GM18909 (cell line): Measurements from ENCODE around the gene DOK3.
"Not testable (repeated sequence)": the region's sequence is repeated elsewhere in the genome, so short reads cannot be mapped to it uniquely, and the experiment has no call there.

Experiments used
- ATAC-seq: cut with Tn5 transposase; IDR thresholded peaks from one replicate; pipeline ENCODE4 v1.9.1; 2021; ENCODE audit warnings: mild to moderate bottlenecking; ENCODE audit not compliant: unreplicated experiment, poor library complexity

DOK3 gene

DNA sequence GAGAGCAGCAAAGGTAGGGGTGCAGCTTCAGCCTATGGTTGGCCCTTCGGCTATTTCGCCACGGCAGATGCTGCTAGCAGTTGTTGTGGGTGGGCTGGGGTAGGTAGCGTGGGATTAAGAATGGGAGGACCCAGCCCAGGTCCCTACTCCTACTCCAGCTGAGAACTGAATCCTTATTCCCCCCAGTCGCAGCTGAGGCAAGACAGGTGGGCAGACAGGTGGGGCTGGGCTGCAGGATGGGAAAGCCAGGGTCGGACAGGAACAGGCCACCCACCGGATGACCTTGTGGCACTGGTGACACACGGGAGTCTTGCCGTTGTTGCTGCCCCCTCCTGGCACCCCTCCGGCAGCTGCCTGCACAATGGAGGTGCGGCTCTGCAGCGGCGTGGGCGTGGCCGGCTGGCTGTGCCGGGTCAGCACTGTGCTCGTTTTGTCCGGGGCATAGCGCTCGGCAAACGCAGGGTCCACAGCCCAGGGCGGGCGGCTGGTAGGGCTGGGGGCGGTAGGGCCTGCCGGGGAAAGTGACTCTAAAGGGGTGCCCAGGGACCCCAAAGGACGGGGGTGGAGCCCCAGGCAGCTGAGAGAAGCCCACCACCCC is 20.4 kb downstream of the DOK3 start:
- no peak for ATAC-seq

DNA sequence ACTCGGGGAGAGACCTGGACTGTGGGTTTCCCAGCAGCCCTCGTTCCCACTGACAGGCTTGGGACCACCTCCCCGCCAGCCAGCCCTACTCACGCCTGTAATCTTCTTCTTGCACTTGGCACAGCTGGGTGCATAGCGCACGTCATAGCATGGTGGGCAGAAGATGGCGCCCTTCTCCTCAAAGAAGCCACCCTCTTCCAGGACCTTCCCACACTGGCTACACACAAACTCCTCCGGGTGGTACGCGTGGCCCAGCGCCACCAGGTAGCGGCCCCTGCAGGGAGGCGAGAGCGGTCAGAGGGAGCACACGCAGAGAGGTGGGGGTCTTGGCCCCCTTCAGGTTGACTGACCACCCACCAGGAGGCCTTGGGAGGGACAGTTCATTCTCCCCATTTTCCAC is 21.7 kb downstream of the DOK3 start:
- no peak for ATAC-seq

DNA sequence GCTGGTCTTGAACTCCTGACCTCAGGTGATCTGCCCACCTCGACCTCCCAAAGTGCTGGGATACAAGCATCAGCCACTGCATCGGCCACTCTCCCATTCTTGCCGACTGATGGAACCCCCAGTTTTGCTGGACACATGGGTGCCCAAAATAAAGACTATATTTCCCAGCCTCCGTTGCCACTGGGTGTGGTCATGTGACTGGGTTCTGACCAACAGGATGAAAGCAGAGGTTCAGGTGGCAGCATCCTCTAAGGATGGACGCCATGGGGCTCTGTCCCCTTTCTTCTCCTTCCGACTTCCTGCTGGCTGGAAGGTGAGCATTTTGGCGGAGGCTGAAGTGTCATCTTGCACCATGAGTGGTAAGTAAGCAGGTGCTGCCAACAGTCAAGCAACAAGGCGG is 22.5 kb downstream of the DOK3 start:
- no peak for ATAC-seq

DNA sequence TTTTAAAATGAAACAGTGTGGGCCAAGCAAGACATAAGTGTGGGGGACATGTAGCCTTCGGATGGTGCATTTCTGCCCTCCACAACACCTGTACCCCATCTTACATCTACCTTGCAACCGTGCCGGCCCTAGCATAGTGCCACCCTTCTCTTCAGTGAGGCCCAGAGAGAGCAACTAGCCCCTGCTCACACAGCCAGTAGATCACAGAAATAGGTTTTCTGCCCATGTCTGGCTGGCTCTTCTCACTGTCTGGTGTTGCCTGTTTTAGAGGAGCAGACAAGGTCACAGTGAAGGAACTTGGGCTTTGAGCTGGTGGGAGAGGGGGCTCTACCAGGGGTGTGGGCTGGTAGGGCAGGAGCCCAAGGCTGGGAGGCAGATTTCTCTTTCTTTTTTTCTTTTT is 23.4 kb downstream of the DOK3 start:
- no peak for ATAC-seq

DNA sequence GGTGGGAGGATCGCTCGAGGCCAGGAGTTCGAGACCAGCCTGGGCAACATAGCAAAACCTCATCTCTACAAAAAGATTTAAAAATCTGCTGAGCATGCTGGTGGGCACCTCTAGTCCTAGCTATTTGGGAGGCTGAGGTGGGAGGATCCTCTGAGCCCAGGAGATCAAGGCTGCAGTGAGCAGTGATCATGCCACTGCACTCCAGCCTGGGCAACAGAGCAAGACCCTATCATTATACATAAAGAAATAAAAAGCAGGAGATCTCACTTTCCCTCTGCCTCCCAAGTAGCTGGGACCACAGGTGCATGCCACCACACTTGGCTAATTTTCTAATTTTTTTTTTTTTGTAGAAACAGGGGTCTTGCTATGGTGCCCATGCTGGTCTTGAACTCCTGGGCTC is 23.9 kb downstream of the DOK3 start:
- ATAC-seq, result not testable (repeated sequence)

DNA sequence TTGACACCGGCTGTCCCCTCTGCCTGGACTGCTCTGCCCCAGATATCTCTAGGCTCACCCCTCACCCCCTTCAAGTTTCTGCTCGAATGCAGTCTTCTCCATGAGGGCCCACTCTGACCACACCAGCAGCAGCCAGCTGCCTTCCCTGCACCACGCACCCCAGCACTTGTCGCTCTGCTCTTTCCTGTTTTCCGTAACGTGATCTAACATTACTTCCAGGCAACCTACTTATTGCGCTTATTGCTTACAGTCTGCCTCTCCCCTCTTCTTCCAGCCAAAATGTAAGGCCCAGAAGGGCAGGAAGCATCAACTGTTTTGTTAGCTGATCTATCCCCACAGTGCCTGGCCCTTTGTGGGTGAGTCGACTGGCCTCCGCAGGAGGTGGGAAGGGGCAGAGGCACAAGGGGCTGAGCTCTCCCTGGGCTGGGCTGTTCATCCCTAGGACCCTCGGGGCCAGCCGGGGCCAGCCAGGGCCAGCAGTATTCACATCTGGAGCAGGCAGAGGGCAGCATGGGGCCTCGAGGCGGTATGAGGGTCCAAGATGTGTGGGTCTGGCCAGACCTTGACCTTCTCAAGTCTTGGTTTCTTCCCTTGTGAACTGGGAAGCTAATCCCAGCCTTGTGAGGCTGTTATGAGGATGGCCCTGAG is 24.6 kb downstream of the DOK3 start:
- no peak for ATAC-seq

DNA sequence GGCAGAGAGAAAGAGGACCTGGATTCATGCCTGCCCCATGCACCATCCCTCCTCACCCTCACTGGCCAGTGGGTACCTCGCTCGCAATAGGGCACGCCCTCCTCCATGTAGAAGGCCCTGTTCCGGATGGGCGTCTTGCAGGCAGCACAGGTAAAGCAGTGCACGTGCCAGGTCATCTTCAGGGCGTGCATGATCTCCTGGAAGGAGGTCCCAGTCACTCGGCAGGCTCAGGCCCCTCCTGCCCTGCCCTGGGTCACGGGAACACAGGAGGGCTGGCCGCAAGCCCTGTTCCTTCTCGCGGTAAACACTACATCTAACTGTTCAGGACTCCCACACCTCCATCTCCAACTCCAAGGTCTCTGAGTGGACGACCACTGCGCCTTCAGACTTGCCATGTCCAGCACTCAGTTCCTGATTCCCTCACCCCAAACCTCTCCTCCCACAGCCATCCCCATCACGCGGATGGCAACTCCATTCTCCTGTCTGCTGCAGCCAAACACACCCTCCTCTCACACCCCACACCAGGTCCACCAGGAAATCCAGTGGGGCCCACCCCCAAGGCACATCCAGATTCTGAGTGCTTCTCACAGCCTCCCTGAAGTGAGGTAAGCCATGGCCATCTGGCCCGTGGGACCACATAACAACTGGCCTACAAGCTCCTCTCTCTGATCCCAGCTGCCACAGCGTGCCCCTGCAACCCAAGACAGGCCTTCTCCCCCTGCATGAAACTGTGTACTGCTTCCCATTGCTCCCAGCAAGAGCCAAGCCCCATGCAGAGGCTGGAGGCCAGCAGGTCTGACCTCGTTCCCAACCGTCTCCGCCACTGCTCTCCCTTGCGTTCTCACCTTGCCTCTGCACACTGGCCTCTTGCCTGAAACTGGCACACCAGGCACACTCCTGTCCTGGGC is 25.4 kb downstream of the DOK3 start:
- no peak for ATAC-seq

DNA sequence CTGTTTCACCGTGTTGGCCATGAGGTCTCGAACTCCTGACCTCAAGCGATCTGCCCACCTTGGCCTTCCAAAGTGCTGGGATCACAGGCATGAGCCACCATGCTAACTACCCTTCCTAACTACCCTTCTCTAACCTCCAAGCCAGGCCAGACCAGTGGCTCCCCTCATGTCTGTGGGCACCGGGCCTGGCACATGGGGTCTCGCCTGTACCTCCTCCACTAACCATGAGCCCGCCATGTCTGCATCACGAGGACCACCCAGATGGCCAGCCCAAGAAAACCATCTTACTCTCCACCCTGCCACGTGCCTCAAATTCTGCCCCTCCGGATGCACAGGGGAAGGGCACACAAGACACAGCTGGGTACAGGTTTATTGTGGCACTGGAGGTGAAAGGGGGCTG is 26.6 kb downstream of the DOK3 start:
- no peak for ATAC-seq

DNA sequence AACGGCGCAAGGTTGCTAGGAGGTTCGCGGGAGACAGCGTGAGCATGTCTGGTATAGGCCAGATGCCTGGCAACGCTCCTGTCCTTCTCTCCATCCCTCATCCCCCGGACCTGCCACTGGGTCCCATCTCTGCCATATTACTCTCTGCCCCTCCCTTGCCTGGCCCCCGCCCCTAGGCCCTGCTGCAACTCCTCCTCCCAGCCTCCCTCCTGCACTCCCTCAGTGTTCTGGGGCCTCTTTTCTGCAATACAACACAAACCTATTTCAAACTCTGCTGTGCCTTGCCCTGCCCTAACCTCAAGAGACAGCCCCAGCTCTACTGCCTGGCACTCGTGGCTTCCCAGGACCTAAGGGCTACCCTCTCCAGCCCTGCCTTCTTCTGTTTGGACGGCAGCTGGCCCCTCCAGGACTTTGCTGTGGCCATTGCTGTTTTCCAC is 27.2 kb downstream of the DOK3 start:
- ATAC-seq, result no peak

DNA sequence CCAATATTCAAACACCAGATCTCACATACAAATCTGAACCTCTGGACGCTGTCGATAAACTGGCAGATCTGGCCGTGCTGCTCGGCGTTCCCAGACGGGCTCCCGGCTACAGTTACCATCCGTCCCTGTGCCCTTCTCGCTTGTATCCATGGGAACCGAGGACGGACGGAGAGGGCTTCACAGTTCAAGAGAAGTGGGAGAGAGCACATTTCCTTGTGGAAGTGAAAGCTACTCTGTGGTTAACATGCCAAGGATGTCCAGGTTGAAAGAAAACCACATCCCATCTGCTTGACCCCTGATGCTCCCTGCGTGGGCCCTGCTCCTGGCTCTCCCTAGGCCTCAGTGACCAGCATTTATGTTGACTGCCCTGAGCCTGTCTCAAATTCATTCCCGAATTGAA is 29.9 kb downstream of the DOK3 start:
- ATAC-seq, result no peak

DNA sequence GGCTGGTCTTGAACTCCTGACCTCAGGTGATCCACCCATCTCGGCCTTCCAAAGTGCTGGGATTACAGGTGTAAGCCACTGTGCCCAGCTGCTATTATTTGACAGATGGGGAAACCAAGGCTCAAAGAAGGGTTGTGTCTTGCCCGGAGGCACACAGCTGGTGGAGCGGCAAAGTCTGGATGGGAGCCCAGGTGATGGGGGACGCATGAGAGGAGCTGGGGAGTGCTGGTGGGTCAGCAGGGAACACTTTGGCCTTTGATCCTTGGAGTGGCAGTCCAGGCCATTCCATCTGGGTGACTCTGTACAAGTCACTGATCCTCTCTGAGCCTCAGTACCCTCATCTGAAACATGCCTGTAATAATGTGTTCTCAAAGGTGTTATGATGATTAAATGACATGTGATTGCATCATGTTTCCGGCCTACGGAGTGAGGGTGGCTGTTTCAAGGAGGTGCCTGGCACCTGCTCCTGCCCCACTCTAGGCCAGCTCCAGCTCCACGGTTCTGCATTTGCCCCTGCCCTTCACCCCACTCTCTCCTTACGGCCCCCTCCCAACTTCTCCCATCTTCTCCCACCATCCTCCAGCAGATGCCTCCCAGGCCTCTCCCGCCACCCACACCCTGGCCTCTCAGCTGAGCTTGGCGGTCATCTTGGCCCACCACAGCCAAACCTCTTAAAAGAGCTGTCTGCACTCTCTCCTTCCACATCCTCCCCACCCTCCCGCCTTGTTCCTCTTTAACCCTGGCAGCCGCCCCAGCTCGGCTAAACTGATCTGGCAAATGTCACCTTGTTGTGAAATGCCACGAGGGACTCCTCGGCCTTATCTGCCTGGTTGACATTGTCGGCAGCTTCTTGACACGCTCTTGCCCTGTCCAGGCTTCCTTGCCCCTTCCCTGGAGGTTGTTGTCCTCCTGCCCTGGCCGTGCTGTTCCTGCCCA is 30.6 kb downstream of the DOK3 start:
- ATAC-seq, result no peak

DNA sequence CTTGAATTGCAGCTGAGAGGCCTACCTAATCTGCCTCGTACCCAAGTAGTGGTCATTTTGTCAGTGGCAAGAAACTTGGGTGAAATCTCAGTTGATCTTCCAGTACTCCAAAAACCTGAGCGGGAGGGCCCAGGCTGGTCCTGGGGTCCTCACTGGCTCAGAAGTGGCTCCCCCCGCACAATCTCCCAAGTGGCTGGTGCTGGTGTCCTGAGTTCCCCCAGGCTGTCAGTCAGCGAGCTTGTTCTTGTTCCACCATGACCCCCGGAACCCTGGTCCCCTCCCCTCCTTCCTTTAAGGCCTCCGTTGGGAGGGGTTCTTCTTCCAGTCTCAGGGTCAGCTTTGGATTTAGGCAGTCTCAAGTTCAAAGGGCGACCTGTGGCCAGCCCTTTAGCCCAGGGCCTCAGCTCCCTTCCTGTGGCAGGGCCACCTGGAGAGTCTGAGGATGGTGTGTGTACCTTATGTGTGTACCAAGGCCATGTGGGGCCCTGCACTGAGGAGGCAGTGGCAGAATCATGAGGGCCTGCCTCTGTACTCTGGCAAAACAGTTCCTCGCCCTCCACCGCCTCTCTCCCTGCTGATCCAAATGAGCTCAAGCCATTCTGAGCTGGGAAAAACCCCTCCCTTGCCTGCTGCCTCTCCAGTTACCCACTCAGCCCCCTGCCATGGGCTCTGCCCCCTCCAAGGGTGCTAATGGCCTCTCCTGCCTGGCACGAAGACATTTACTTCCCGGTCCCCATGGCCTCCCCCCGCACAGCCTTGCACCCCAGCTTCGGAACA is 31.7 kb downstream of the DOK3 start:
- no peak for ATAC-seq

DNA sequence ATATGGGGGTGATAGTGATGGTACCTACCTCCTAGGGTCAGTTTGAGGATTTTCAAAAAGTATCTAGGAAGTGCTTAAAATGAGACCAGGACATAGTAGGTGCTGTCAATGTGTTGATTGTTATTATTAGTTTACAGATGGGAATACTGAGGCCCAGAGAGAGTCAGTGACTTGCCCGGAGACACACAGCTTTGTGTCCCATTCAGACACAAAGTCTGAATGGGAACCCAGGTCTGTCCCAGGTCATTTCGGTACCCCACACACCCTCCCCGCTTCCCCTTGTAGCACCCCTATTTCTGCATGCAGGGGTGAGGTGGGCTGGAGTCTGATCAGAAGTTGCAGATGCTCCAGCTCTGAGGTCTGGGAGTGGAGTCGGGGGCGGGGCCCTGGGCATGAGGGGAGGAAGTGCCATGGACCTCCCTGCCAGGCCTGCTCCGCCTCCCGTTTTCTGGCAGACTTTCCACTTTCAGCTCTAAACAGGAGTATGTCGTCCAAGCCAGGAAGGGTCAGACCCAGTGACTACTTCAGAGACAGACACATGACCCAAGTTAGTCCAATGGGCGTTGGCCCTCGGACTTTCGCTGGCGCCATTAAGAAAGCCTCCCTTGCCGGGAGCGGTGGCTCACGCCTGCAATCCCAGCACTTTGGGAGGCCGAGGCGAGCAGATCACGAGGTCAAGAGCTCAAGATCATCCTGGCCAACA is 32.9 kb downstream of the DOK3 start:
- no peak for ATAC-seq

DNA sequence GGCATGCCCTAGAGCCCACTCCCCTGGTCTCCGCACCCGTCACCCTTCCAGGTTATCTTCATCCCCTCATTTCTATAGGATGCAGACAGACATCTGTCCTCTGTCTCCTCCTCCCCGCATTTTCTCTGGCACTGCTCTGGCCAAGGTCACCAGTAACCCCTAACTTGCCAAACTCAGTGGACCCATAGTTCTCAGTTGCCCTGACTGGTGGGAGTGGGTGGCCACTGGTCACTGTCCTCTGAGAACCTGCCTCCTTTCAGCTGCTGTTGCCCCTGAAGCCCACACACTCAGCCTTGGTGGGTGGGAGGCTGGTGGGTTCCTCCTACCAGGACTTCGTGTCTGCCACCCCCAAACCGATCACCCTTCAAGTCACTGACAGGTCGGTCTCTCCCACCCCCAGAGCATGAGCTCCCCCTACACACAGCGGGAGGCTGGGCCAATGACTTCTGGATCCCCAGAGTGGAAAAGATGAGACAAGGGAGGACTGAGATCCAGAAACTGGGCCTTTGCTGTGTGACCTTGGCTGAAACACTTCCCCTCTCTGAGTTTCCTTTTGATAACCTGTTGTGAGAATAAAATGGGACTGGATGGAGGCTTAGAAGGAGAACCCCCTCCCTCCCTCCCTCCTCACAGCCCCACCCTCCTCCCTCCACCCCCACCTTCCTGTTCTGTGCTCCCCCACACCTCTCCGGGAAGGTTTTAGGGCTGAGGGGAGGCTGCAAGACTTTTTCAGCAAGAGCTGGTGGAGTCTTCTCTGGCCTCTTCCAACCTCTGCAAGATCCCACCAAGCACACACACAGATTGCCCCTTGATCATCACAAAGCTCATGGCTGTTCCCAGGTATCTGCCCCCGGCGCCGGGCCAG is 33.8 kb downstream of the DOK3 start:
- no peak for ATAC-seq

DNA sequence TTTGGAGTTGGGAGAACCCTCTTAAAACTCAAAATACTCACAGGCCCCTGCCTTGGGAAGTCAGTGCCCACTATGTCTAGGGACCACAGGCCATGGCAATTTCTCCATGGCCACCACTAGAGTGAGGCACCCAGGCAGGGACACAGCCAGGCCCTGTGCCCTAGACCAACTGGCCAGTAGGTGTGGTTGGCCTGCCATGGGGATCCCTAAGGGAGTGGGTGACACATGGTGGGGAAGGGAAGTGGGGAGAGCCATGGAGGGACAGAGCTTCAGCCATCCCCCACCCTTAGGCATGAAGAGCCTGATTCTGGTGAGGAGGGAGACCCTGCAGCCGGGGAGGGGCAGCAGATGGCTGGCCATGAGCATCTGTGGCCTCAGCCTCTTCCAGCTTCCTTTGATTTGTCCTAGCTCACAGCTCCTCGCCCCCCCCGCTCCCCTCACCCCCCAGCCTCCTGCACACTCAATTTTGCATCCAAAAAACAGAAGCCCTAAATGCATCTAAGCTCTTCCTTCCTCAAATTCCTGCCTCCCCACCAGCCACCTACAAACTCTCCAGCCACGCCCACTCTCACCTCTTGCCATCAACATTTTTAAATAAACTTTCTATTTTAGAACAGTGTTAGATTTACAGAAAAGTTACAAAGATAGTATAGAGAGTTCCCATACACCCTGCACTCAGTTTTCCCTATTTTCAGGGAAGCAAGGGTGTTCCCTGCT is 34.6 kb downstream of the DOK3 start:
- no peak for ATAC-seq

DNA sequence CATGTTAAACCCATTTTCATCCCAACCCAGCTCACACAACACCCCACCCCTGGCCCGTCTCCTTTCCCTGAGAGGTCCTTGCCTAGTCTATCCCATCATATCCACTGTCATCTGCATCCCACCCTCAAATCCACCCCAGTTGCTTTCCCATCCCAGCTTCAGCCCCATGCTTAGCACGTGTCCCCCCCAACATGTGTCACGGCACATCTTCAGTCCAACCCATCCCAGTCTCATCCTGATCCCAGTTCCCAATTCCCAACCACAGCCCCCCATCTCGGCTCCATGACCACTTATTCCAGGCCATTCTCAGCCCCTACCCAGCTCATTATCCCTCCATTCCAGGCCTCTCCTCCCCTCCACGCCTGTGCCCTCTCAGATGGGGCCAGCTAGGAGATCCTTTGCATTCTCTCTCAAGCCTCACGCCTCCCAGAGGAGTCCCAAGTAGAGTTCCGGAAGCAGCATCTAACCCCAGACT is 35.6 kb downstream of the DOK3 start:
- ATAC-seq, result no peak

DNA sequence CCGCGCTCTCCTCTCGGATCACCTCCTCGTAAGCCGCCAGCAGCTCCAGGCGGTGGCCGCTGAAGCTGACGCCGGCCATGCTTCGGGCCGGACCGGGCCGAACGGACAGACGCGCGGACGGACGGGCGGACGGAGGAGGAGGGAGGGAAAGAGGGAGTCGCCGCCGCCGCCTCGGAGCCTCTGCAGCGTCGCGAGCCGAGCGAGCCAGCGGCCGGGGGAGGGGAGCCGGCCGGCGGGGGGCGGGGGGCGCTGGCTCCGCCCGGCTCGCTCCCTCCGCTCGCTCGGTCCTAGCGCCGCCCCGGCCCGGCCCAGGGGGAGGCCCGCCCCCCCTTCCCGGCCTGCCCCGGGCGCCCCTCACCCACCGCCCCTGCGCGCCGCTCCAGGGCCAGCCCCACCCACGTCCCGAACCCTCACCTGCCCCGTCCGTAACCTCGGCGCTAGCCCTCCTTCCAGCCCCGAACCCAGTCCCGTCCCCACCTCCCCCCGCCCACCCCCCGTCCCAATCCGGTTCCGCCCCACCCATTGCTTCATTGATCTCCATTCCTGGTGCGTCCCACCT is 36.1 kb downstream of the DOK3 start, which contains the start of gene DBN1:
Gene DBN1, minus strand, starts transcription at position 192 of the 559 bp plus-strand sequence. Its CDS starts 113 bp downstream, at position 79.
- ATAC-seq, result no peak
